Ishikawa (cell line): ENCODE data around the gene COL13A1.

Experiments
- CEBPB ChIP-seq: IDR thresholded peaks from 2 replicates; pipeline ENCODE4 v1.6.1; 2012
- CREB1 ChIP-seq: IDR thresholded peaks from 2 replicates; pipeline ENCODE4 v1.6.1; 2012; ENCODE audit warnings: low read depth
- EGR1 ChIP-seq: IDR thresholded peaks from 2 replicates; pipeline ENCODE4 v1.6.1; 2012
- EP300 ChIP-seq: IDR thresholded peaks from 2 replicates; pipeline ENCODE4 v1.6.1; 2012; ENCODE audit warnings: borderline replicate concordance
- FOXM1 ChIP-seq: IDR thresholded peaks from 2 replicates; pipeline ENCODE4 v1.6.1; 2012; ENCODE audit warnings: low read depth, borderline replicate concordance
- MAX ChIP-seq: IDR thresholded peaks from 2 replicates; pipeline ENCODE4 v1.6.1; 2012
- NFIC ChIP-seq: IDR thresholded peaks from 2 replicates; pipeline ENCODE4 v1.6.1; 2012
- RAD21 ChIP-seq: IDR thresholded peaks from 2 replicates; pipeline ENCODE4 v1.6.1; 2012; ENCODE audit warnings: low read depth
- REST ChIP-seq: IDR thresholded peaks from 2 replicates; pipeline ENCODE4 v1.6.1; 2012; ENCODE audit warnings: low read depth, mild to moderate bottlenecking
- TAF1 ChIP-seq: IDR thresholded peaks from 2 replicates; pipeline ENCODE4 v1.6.1; 2012; ENCODE audit warnings: low read depth, mild to moderate bottlenecking
- TCF12 ChIP-seq: IDR thresholded peaks from 2 replicates; pipeline ENCODE4 v1.6.1; 2012; ENCODE audit warnings: low read depth
- TEAD4 ChIP-seq: IDR thresholded peaks from 2 replicates; pipeline ENCODE4 v1.6.1; 2012
- USF1 ChIP-seq: IDR thresholded peaks from 2 replicates; pipeline ENCODE4 v1.6.1; 2012
- YY1 ChIP-seq: IDR thresholded peaks from 2 replicates; pipeline ENCODE4 v1.6.1; 2012; ENCODE audit warnings: low read depth
- ZBTB7A ChIP-seq: IDR thresholded peaks from 2 replicates; pipeline ENCODE4 v1.6.1; 2012; ENCODE audit warnings: low read depth

COL13A1 gene

GRCh38 chr10:69846293-69846921 is 44.7 kb downstream of the COL13A1 start:
- TF ChIP-seq CEBPB (no peak), TEAD4 (no peak), MAX (no peak), CREB1 (no peak), NFIC (no peak), REST (no peak), EP300 (no peak), TAF1 (no peak), FOXM1 (no peak), EGR1 (no peak)

GRCh38 chr10:69847458-69847857 is 45.8 kb downstream of the COL13A1 start:
- TF ChIP-seq MAX = no peak
- no peak for TF ChIP-seq EP300
- no peak for TF ChIP-seq USF1
- no peak for TF ChIP-seq TAF1
- TF ChIP-seq REST = no peak
- no peak for TF ChIP-seq YY1
- no peak for TF ChIP-seq TCF12
- TF ChIP-seq FOXM1 = no peak
- no peak for TF ChIP-seq CREB1

GRCh38 chr10:69847883-69848282 is 46.2 kb downstream of the COL13A1 start:
- TF ChIP-seq TAF1 = no peak
- no peak for TF ChIP-seq YY1
- no peak for TF ChIP-seq FOXM1
- no peak for TF ChIP-seq ZBTB7A
- TF ChIP-seq EP300 = no peak
- TF ChIP-seq MAX = no peak
- no peak for TF ChIP-seq CREB1
- TF ChIP-seq CEBPB = no peak
- TF ChIP-seq REST = no peak
- TF ChIP-seq USF1 = no peak
- TF ChIP-seq EGR1 = no peak
- TF ChIP-seq RAD21 = no peak
- TF ChIP-seq TEAD4 = no peak
- no peak for TF ChIP-seq NFIC
- no peak for TF ChIP-seq TCF12

GRCh38 chr10:69848454-69848853 is 46.7 kb downstream of the COL13A1 start:
- TF ChIP-seq FOXM1 = no peak
- TF ChIP-seq USF1 = no peak
- TF ChIP-seq TAF1 = no peak
- no peak for TF ChIP-seq CEBPB
- no peak for TF ChIP-seq TEAD4
- TF ChIP-seq MAX = no peak
- TF ChIP-seq EGR1 = no peak
- TF ChIP-seq TCF12 = no peak
- TF ChIP-seq YY1 = no peak
- TF ChIP-seq REST = no peak
- no peak for TF ChIP-seq CREB1
- no peak for TF ChIP-seq RAD21
